AG04450 (cell line): ENCODE measurements around the gene ADM5. TPM values are rescaled to one million over a fixed set of nuclear protein-coding genes. Genes with fewer than 3 reads are reported as not detected.

ENCODE experiments used
- CTCF ChIA-PET: fragments of 300-600, 350-600 bp; formaldehyde crosslinking; extraction: SDS; loops from one replicate; lab custom pipeline; 2022; ENCODE audit warnings: antibody characterized with exemption, inconsistent platforms; lab: Charles Lee
- POLR2A ChIA-PET: fragments of 350-600 bp; formaldehyde crosslinking; extraction: SDS; loops from one replicate; lab custom pipeline; 2021; ENCODE audit warnings: antibody characterized with exemption, inconsistent platforms; lab: Yijun Ruan, JAX
- DNase-seq: peaks from one replicate; pipeline ENCODE4 v3.0.0-alpha.2; 2011; ENCODE audit warnings: low read depth, low spot score
- H3K27ac ChIP-seq: one replicate; pipeline ENCODE4 v1.5.1; 2012; ENCODE audit warnings: low read depth, low read length, control low read depth
- H3K27me3 ChIP-seq: one replicate; pipeline ENCODE4 v1.6.0; 2012; ENCODE audit warnings: low read length; ENCODE audit not compliant: control insufficient read depth, insufficient read depth
- H3K4me3 ChIP-seq: 2 replicates; pipeline ENCODE4 v1.5.1; 2011; ENCODE audit warnings: mild to moderate bottlenecking, low read depth, low read length, control low read depth
- H3K9me3 ChIP-seq: 2 replicates; pipeline ENCODE4 v1.5.1; 2012; ENCODE audit warnings: low read length; ENCODE audit not compliant: control insufficient read depth, insufficient read depth
- CTCF ChIP-seq: IDR thresholded peaks from 2 replicates; pipeline ENCODE4 v1.5.1; 2011; ENCODE audit warnings: low read depth, low read length, control low read depth, inconsistent platforms
- polyA plus RNA-seq: library from polyadenylated mRNA; depleted of rRNA; stranded (reverse); fragments of >200 nt; gene quantifications from 2 replicates; pipeline ENCODE4 v1.2.3, GENCODE V29; 2011

The ADM5 gene
- polyA plus RNA-seq, 1 experiment = 0.19 TPM

DNA sequence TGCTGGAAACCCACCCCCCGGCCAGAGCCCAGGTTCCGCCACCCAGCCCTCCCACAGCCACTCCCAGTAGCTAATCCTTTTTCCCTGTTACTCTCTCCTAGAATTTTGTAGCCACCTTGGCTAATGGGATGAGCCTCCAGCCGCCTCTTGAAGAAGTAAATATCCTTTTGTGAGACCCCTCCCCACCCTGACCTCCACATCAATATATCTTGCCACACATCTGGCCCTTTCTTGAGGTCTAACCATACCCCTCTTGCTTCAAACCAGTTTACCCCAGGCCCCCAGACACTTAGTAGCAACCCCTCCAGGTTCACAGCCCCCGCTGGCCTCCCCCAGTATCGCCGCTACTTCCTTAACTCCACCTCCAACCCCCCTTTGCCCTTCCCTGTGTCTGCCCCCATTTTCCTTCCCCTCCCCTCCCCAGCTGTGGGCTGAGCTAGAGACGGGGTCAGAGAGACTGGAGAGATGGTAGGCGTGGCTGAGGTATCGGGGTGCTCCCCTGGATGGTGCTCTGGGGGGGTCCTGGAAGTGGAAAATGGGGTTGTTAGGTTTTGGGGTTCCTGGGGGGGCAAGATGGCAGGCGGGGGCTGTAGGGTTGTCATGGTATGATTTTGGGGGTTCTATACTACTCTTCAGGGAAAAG, 9.5 kb upstream of the ADM5 start:
- ChIA-PET POLR2A (no interaction called here), CTCF (interaction anchor here (0.5 to 1.6 kb wide), 6 partner anchors 40 to 206 kb away, joined by 3 to 6 read pairs (median 3); partner anchors contain the start of gene RRAS)
- H3K4me3 ChIP-seq = peak overlapping the region; percentile 39
- H3K9me3 ChIP-seq = peaks cover 4% of the 10 kb centered on the region; the same call in 1 of the 2 replicates
- peak overlapping the region; percentile 39 for H3K27ac ChIP-seq
- no peak for DNase-seq
- no peak for TF ChIP-seq CTCF
- H3K27me3 ChIP-seq = no peaks in the 10 kb centered on the region

- H3K4me3 ChIP-seq = peak overlapping the region; percentile 39
- peak; percentile 99 for TF ChIP-seq CTCF
- ChIA-PET CTCF (interaction anchor here (0.6 to 1.3 kb wide), 17 partner anchors 8 to 208 kb away, joined by 3 to 14 read pairs (median 4); partner anchors contain the start of genes ADM5, AP2A1, CPT1C and FUZ), POLR2A (interaction anchor here (0.7 kb wide), 1 partner anchor 129 kb away, joined by 3 read pairs; no protein-coding TSS in a partner anchor)
- H3K27ac ChIP-seq = peak overlapping the region; percentile 39
- H3K9me3 ChIP-seq = peaks cover 4% of the 10 kb centered on the region; the same call in 1 of the 2 replicates
- peak; percentile 71 for DNase-seq
- H3K27me3 ChIP-seq = no peaks in the 10 kb centered on the region
These were observed 8.7 kb upstream of the ADM5 start for GRCh38 chr19:49680421-49681351.

DNA sequence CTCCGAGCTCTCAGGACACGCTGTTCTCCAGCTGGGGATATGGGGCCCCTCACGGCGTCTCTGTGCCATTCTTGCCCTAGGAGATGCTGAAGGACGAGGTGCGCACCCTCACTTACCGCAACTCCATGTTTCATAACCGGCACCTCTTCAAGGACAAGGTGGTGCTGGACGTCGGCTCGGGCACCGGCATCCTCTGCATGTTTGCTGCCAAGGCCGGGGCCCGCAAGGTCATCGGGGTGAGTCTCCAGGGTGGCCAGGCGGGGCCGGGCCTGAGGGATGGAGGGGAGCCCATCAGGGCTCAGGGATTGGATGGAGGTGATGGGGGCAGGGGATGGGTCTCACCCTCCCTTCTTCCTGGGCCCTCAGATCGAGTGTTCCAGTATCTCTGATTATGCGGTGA, 7.6 kb upstream of the ADM5 start:
- ChIA-PET CTCF (interaction anchor here (0.6 to 1.3 kb wide), 3 partner anchors 15 to 190 kb away, joined by 3 to 7 read pairs (median 3); partner anchors contain the start of gene RRAS), POLR2A (no interaction called here)
- no peaks in the 10 kb centered on the region for H3K27me3 ChIP-seq
- no peak for DNase-seq
- no peak for TF ChIP-seq CTCF
- peaks cover 4% of the 10 kb centered on the region; the same call in 1 of the 2 replicates for H3K9me3 ChIP-seq
- no peak overlapping the region for H3K4me3 ChIP-seq
- H3K27ac ChIP-seq = no peak overlapping the region

- CTCF ChIA-PET = interaction anchor here (0.5 to 0.6 kb wide), 2 partner anchors 138 to 190 kb away, joined by 4 to 7 read pairs; no protein-coding TSS in a partner anchor
- no peak for TF ChIP-seq CTCF
- DNase-seq = no peak
- H3K9me3 ChIP-seq = peaks cover 1% of the 10 kb centered on the region; the same call in 1 of the 2 replicates
- no peaks in the 10 kb centered on the region for H3K27me3 ChIP-seq
- POLR2A ChIA-PET = no interaction called here
- H3K4me3 ChIP-seq = no peak overlapping the region
- H3K27ac ChIP-seq = peak overlapping the region; percentile 21
These were observed 7.1 kb upstream of the ADM5 start for GRCh38 chr19:49682274-49682673.
